BE2C (cell line): ENCODE results near the gene VPS54.
A peak's percentile ranks its signal among the peaks of the same experiment; 100 is the strongest.
"Not testable (repeated sequence)": the region's sequence is repeated elsewhere in the genome, so short reads cannot be mapped to it uniquely, and the experiment has no call there.

Experiments
- DNase-seq: peaks from one replicate; pipeline ENCODE4 v3.0.0-alpha.2; 2020
- H3K27me3 ChIP-seq: fragments of 250-450 bp; sonication (Bioruptor Pico); 2 replicates; pipeline ENCODE4 v1.5.1; 2020; ENCODE audit warnings: mild to moderate bottlenecking
- H3K36me3 ChIP-seq: fragments of 250-450 bp; sonication (Bioruptor Pico); 2 replicates; pipeline ENCODE4 v1.5.1; 2020; ENCODE audit warnings: mild to moderate bottlenecking
- H3K4me1 ChIP-seq: fragments of 250-450 bp; sonication (Bioruptor Pico); 2 replicates; pipeline ENCODE4 v1.5.1; 2020
- H3K4me3 ChIP-seq: 2 replicates; pipeline ENCODE4 v1.5.1; 2011; ENCODE audit warnings: low read depth, low read length
- H3K9me3 ChIP-seq: fragments of 250-450 bp; sonication (Bioruptor Pico); 2 replicates; pipeline ENCODE4 v1.5.1; 2020
- TF ChIP-seq, protein P1 (sequence below): IDR thresholded peaks from 2 replicates; pipeline ENCODE4 v1.5.1; 2012; ENCODE audit warnings: mild to moderate bottlenecking, low read depth, low read length

The VPS54 gene

DNA sequence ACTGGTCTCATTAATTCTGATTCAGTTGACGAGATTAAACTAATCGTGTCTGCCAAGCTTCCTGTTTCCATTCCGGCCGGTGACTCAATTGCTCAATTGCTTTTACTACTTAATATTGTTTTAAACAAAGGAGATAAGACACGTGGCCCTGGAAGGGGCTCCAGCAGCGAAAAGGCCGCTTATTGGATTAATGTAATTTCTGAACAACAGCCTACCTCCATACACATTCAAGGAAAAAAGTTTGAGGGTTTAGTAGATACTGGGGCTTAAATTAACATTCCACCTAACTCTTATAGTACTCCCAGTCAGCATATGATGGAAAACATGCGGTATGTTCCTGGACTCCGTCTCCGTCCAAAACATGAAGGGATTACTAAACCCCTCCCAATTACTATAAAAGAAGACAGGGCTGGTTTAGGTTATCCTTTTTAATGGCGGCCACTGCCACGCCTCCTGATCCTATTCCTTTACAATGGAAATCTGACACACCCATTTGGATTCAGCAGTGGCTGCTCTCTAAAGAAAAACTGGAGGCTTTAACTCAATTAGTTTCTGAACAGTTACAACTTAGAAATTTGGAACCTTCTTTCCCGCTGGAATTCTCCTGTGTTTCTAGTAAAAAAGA, 27.1 kb downstream of the VPS54 start:
- Histone ChIP-seq H3K27me3 (no peaks in the 10 kb centered on the region), H3K4me1 (no peaks in the 10 kb centered on the region; the same call in 1 of the 2 replicates), H3K9me3 (no peaks in the 10 kb centered on the region), H3K36me3 (no peaks in the 10 kb centered on the region), H3K4me3 (0 out of 2 replicates have a peak overlapping the region, but pooled peaks have one; percentile 3)
- TF ChIP-seq, protein P1, sequence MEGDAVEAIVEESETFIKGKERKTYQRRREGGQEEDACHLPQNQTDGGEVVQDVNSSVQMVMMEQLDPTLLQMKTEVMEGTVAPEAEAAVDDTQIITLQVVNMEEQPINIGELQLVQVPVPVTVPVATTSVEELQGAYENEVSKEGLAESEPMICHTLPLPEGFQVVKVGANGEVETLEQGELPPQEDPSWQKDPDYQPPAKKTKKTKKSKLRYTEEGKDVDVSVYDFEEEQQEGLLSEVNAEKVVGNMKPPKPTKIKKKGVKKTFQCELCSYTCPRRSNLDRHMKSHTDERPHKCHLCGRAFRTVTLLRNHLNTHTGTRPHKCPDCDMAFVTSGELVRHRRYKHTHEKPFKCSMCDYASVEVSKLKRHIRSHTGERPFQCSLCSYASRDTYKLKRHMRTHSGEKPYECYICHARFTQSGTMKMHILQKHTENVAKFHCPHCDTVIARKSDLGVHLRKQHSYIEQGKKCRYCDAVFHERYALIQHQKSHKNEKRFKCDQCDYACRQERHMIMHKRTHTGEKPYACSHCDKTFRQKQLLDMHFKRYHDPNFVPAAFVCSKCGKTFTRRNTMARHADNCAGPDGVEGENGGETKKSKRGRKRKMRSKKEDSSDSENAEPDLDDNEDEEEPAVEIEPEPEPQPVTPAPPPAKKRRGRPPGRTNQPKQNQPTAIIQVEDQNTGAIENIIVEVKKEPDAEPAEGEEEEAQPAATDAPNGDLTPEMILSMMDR: no peak
- peak; percentile 64 for DNase-seq

DNA sequence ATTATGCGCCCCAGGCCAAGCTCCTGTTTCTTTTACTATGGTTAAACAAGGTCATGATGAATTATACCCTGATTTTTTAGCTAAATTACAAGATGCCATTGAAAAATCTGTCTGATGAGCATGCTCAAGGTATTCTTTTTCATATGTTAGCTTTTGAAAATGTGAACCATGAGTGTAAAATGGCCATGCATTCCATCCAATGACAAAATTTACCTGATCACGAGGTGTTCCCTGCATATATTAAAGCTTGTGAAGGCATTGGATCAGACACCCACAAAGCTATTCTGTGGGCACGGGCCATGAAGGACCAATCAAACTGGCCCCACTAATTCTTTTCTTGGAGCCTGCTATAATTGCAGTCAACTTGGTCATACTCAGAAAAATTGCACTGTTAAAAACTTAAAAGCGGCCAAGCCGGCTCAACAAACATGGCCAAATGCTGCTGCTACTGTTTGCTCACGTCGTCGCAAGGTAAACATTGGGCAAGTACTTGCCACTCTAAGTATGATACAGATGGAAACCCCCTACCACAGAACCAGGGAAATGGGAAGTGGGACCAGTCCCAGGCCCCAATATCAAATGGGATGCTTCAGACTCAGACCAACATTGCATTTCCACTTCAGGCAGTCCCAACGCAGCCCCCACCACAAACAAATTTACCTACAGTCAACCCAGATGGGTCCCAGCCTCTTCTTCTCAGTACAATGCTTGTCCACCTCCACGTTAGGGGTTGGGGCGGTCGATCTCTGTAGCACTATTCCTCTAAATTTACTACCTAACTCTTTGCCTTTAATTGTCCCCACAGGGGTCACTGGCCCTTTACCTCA, 27.8 kb downstream of the VPS54 start:
- 0 out of 2 replicates have a peak overlapping the region, but pooled peaks have one; percentile 3 for H3K4me3 ChIP-seq
- H3K9me3 ChIP-seq, H3K27me3 ChIP-seq, H3K36me3 ChIP-seq, DNase-seq, H3K4me1 ChIP-seq: not testable (repeated sequence)

DNA sequence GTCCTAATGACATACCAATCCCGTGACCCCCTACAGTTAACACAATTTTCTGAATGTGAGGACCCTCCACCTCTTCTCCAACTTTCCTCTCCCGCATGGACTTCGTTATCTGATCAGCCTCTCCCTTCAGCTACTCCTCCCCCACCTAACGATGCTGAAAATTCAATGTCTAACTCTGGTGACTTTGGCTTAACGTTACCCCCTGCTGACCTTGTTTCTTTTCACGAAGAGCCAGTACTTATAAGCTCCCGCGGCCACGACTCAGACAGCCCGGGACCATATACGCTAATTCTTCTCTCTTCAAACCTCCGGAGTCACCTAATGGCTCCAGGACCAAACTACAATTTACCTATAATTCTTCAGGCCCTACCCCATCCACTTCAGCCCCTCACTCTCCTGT, 29.2 kb downstream of the VPS54 start:
- no peak for DNase-seq
- no peaks in the 10 kb centered on the region for H3K36me3 ChIP-seq
- H3K4me1 ChIP-seq: no peaks in the 10 kb centered on the region; the same call in 1 of the 2 replicates
- no peaks in the 10 kb centered on the region for H3K27me3 ChIP-seq
- H3K9me3 ChIP-seq: no peaks in the 10 kb centered on the region
- TF ChIP-seq, protein P1: no peak
- no peak overlapping the region for H3K4me3 ChIP-seq

DNA sequence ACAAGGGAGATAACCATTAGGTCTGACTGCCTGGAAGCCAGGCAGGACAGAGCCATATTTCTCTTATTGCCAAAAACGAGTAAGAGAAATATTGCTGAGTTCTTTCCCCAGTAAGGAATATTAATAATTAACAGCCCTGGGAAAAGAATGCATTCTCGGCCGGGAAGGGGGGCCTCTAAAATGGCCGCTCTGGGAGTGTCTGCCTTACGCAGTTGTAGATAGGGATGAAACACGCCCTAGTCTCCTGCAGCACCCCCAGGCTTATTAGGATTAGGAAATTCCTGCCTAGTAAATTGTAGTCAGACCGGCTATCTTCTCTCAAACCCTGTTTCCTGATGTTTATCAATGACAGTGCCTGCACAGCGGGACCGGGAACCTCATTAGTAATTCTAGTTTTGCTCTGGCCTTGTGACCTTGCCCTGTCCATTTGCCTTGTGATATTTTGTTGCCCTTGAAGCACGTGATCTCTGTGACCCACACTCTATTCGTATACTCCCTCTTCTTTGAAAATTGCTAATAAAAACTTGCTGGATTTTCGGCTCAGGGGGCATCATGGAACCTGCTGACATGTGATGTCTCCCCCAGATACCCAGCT, 30.3 kb downstream of the VPS54 start:
- H3K4me3 ChIP-seq, DNase-seq, H3K9me3 ChIP-seq, H3K36me3 ChIP-seq, H3K27me3 ChIP-seq, H3K4me1 ChIP-seq: not testable (repeated sequence)

DNA sequence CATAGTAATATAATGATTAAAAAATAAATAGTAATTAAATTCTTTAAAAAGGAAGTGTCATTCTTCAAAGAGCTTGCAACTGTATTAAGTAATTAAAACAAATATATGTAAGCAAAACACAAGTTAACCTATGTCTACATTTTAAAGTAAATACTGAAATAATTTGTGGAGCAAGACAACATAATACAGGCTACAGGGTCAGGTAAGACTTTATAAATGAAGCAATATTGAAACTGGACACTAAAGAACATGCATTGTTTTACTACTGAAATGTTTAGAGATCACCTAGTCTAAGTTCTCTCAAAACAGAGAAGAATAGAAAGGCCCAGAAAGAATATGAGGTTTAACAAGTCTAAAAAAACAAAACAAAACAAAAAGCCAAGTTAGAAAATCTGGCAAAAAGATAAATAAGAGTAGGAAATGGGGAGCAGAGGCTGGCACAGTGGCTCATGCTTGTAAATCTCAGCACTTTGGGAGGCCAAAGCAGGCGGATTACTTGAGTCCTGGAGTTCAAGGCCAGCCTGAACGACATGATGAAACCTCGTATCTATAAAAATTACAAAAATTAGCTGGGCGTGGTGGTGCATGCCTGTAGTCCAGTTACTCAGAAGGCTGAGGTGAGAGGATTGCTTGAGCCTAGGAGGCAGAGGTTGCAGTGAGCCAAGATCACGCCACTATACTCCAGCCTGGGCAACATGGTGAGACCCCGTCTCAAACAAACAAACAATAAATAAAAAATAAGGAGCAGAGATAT, 34.4 kb downstream of the VPS54 start:
- Histone ChIP-seq H3K27me3 (no peaks in the 10 kb centered on the region), H3K4me3 (no peak overlapping the region), H3K4me1 (no peaks in the 10 kb centered on the region), H3K9me3 (no peaks in the 10 kb centered on the region), H3K36me3 (no peaks in the 10 kb centered on the region; the same call in 1 of the 2 replicates)
- no peak for DNase-seq
- TF ChIP-seq, protein P1: no peak

DNA sequence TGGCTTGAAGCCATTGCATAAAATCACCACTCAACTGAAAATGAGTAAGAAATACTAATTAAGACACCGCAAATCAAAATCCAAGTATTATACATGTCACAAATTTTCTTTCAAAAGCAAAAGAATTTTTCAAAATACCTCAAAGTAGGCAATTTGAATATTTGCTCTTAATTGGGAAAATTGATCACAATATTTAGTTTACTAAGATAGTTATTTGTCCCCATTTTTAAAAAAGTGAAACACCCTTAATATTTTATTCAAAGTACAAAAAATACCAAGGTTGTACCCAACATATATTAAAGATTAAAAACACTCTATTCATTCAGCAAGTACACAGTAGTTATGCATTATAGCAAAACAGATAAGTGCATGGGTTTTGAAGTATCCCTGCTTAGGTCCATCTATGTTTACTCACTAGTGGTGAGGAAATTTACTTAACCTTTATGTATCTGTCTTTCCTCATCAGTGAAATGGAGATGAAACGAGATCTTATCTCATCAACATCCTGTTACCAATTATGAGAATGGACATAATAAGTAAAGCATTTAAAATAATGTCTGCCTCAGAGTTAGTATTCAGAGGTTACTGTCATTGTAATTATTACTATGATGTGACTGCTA, 35.1 kb downstream of the VPS54 start:
- Histone ChIP-seq H3K4me1 (no peaks in the 10 kb centered on the region), H3K9me3 (no peaks in the 10 kb centered on the region), H3K36me3 (no peaks in the 10 kb centered on the region; the same call in 1 of the 2 replicates), H3K4me3 (no peak overlapping the region), H3K27me3 (no peaks in the 10 kb centered on the region)
- TF ChIP-seq, protein P1: no peak
- DNase-seq: no peak
